SU-DHL-6 (cell line): ENCODE data around the gene GLRA1.

ENCODE experiments used
- H2AFZ ChIP-seq: fragments of 200-600 bp; sonication (generic); 2 replicates; pipeline ENCODE4 v1.6.1; 2014; ENCODE audit warnings: low read depth, mild to moderate bottlenecking, moderate library complexity, mixed read lengths, antibody characterized with exemption, low read length; ENCODE audit not compliant: severe bottlenecking
- H3F3A ChIP-seq: fragments of 200-600 bp; shearing (Covaris generic); 2 replicates; pipeline ENCODE4 v1.6.0; 2016; ENCODE audit warnings: antibody characterized with exemption, mild to moderate bottlenecking; ENCODE audit not compliant: insufficient read depth
- H3K27ac ChIP-seq: fragments of 200-600 bp; sonication (generic); 2 replicates; pipeline ENCODE4 v1.5.1; 2016; ENCODE audit warnings: low read depth, mild to moderate bottlenecking, low read length, moderate library complexity, mixed read lengths
- H3K27me3 ChIP-seq: fragments of 200-600 bp; sonication (generic), shearing (Covaris generic); 2 replicates; pipeline ENCODE4 v1.6.0; 2014; ENCODE audit warnings: mild to moderate bottlenecking, low read length
- H3K36me3 ChIP-seq: fragments of 200-600 bp; sonication (generic); 2 replicates; pipeline ENCODE4 v1.6.1; 2014; ENCODE audit warnings: mild to moderate bottlenecking, low read length, mixed read lengths
- H3K4me2 ChIP-seq: fragments of 300-600, 200-600 bp; shearing (Covaris generic), sonication (generic); 2 replicates; pipeline ENCODE4 v1.6.0; 2014; ENCODE audit warnings: low read length, low read depth, mild to moderate bottlenecking; ENCODE audit not compliant: poor library complexity, severe bottlenecking
- H3K4me3 ChIP-seq: fragments of 200-600 bp; sonication (generic); 2 replicates; pipeline ENCODE4 v1.5.1; 2014; ENCODE audit warnings: antibody characterized with exemption, low read length, mild to moderate bottlenecking, mixed read lengths; ENCODE audit not compliant: insufficient read depth, poor library complexity, severe bottlenecking
- H3K79me2 ChIP-seq: fragments of 200-600 bp; sonication (generic); 2 replicates; pipeline ENCODE4 v1.6.1; 2014; ENCODE audit warnings: mild to moderate bottlenecking, low read length, moderate library complexity; ENCODE audit not compliant: insufficient read depth
- H3K9ac ChIP-seq: fragments of 200-600 bp; sonication (generic); 2 replicates; pipeline ENCODE4 v1.7.0; 2014; ENCODE audit warnings: mild to moderate bottlenecking, low read length
- H3K9me2 ChIP-seq: fragments of 200-600 bp; sonication (generic); replicated peaks from 2 replicates; pipeline ENCODE4 v1.6.1; 2014; ENCODE audit warnings: low read length; ENCODE audit not compliant: insufficient read depth
- H3K9me3 ChIP-seq: fragments of 200-600 bp; sonication (generic); 2 replicates; pipeline ENCODE4 v1.6.1; 2014; ENCODE audit warnings: low read length, mixed read lengths; ENCODE audit not compliant: insufficient read depth
- H4K20me1 ChIP-seq: fragments of 200-600 bp; sonication (generic); 2 replicates; pipeline ENCODE4 v1.6.1; 2014; ENCODE audit warnings: low read depth, mild to moderate bottlenecking, antibody characterized with exemption, low read length, moderate library complexity, mixed read lengths
- CTCF ChIP-seq: fragments of 200-600 bp; sonication (generic); IDR thresholded peaks from one replicate; pipeline ENCODE4 v1.5.1; 2017; ENCODE audit warnings: antibody characterized with exemption, mild to moderate bottlenecking, low read length, moderate library complexity; ENCODE audit not compliant: insufficient read depth, poor library complexity, severe bottlenecking
- EZH2phosphoT487 ChIP-seq: fragments of 200-600 bp; sonication (generic), shearing (Covaris generic); conservative IDR thresholded peaks from 2 replicates; pipeline ENCODE4 v1.6.1; 2018; ENCODE audit warnings: mild to moderate bottlenecking, antibody characterized with exemption, low read length, moderate library complexity, mixed read lengths

Gene GLRA1

GRCh38 chr5:151781201-151781600 lies 143.4 kb downstream of the GLRA1 start:
- Histone ChIP-seq H3K27ac (no peak overlapping the region; the same call in 1 of the 2 replicates), H3K9ac (no peak overlapping the region), H3K36me3 (peaks cover 19% of the 10 kb centered on the region), H2AFZ (no peak overlapping the region), H3K9me2 (no peaks in the 10 kb centered on the region), H4K20me1 (peaks cover 87% of the 10 kb centered on the region), H3F3A (peaks cover 10% of the 10 kb centered on the region; the same call in 1 of the 2 replicates), H3K4me2 (peak overlapping the region; percentile 28), H3K4me3 (no peak overlapping the region), H3K27me3 (no peaks in the 10 kb centered on the region), H3K9me3 (no peaks in the 10 kb centered on the region), H3K79me2 (peaks cover 100% of the 10 kb centered on the region)
- TF ChIP-seq EZH2phosphoT487 (no peak), CTCF (no peak)

- TF ChIP-seq EZH2phosphoT487 (no peak), CTCF (no peak)
Measured at GRCh38 chr5:151780348-151780747, 144.3 kb downstream of the GLRA1 start.

GRCh38 chr5:151779531-151780125 lies 145.0 kb downstream of the GLRA1 start:
- Histone ChIP-seq H4K20me1 (peaks cover 88% of the 10 kb centered on the region), H3K9me3 (no peaks in the 10 kb centered on the region), H3K9me2 (no peaks in the 10 kb centered on the region), H3K4me3 (no peak overlapping the region), H3K4me2 (peak overlapping the region; percentile 28), H3K9ac (no peak overlapping the region), H3F3A (peaks cover 10% of the 10 kb centered on the region; the same call in 1 of the 2 replicates), H3K27me3 (no peaks in the 10 kb centered on the region), H3K27ac (0 out of 2 replicates have a peak overlapping the region, but pooled peaks have one; percentile 3), H3K36me3 (peaks cover 30% of the 10 kb centered on the region), H2AFZ (no peak overlapping the region), H3K79me2 (peaks cover 100% of the 10 kb centered on the region)
- TF ChIP-seq EZH2phosphoT487 (no peak), CTCF (no peak)

More at GRCh38 chr5:151780348-151780747, 144.3 kb downstream of the GLRA1 start:
- Histone ChIP-seq H3K27ac (no peak overlapping the region), H2AFZ (no peak overlapping the region), H3K27me3 (no peaks in the 10 kb centered on the region), H3F3A (peaks cover 10% of the 10 kb centered on the region; the same call in 1 of the 2 replicates), H3K36me3 (peaks cover 26% of the 10 kb centered on the region), H4K20me1 (peaks cover 87% of the 10 kb centered on the region), H3K9ac (no peak overlapping the region), H3K4me3 (no peak overlapping the region), H3K4me2 (peak overlapping the region; percentile 28), H3K9me2 (no peaks in the 10 kb centered on the region), H3K79me2 (peaks cover 100% of the 10 kb centered on the region), H3K9me3 (no peaks in the 10 kb centered on the region)
